H9 (cell line): ENCODE data around the gene SLC51B. TPM values are rescaled to one million over a fixed set of nuclear protein-coding genes. Genes with fewer than 3 reads are reported as not detected.

Experiments used
- DNase-seq: peaks from one replicate; pipeline ENCODE4 v3.0.0-alpha.2; 2017
- H2AFZ ChIP-seq: one replicate; pipeline ENCODE4 v1.6.1; 2013; ENCODE audit warnings: mild to moderate bottlenecking, low read length, control low read depth, moderate library complexity
- H2AK5ac ChIP-seq: 2 replicates; pipeline ENCODE4 v1.6.1; 2013; ENCODE audit warnings: low read length, control low read depth, mixed read lengths; ENCODE audit not compliant: insufficient read length
- H2BK120ac ChIP-seq: one replicate; pipeline ENCODE4 v1.6.1; 2013; ENCODE audit warnings: low read depth, mild to moderate bottlenecking, low read length, control low read depth, inconsistent platforms; ENCODE audit not compliant: poor library complexity, severe bottlenecking
- H2BK12ac ChIP-seq: 2 replicates; pipeline ENCODE4 v1.6.1; 2013; ENCODE audit warnings: low read length, control low read depth, mixed read lengths, low read depth; ENCODE audit not compliant: insufficient read length
- H2BK15ac ChIP-seq: 2 replicates; pipeline ENCODE4 v1.6.1; 2013; ENCODE audit warnings: low read depth, low read length, control low read depth
- H2BK20ac ChIP-seq: one replicate; pipeline ENCODE4 v1.6.1; 2013; ENCODE audit warnings: low read depth, mild to moderate bottlenecking, low read length, control low read depth, inconsistent platforms; ENCODE audit not compliant: poor library complexity, severe bottlenecking
- H2BK5ac ChIP-seq: 2 replicates; pipeline ENCODE4 v1.6.1; 2013; ENCODE audit warnings: low read length, control low read depth, mixed read lengths; ENCODE audit not compliant: insufficient read length
- H3K14ac ChIP-seq: 2 replicates; pipeline ENCODE4 v1.6.1; 2013; ENCODE audit warnings: low read length, control low read depth; ENCODE audit not compliant: insufficient read depth
- H3K18ac ChIP-seq: 2 replicates; pipeline ENCODE4 v1.6.1; 2013; ENCODE audit warnings: low read depth, mild to moderate bottlenecking, mixed read lengths, low read length, control low read depth; ENCODE audit not compliant: insufficient read length
- H3K23ac ChIP-seq: 2 replicates; pipeline ENCODE4 v1.6.1; 2013; ENCODE audit warnings: low read length, control low read depth, mixed read lengths, low read depth; ENCODE audit not compliant: insufficient read length
- H3K23me2 ChIP-seq: 2 replicates; pipeline ENCODE4 v1.6.1; 2013; ENCODE audit warnings: low read depth, mild to moderate bottlenecking, mixed read lengths, low read length, control low read depth; ENCODE audit not compliant: insufficient read length, poor library complexity, severe bottlenecking
- H3K27ac ChIP-seq: 2 replicates; pipeline ENCODE4 v1.5.1; 2013; ENCODE audit warnings: low read length, control low read depth, mixed read lengths, low read depth; ENCODE audit not compliant: insufficient read length
- H3K27me3 ChIP-seq: 2 replicates; pipeline ENCODE4 v1.6.1; 2013; ENCODE audit warnings: low read length, control low read depth, inconsistent platforms; ENCODE audit not compliant: insufficient read depth
- H3K4ac ChIP-seq: 2 replicates; pipeline ENCODE4 v1.6.1; 2013; ENCODE audit warnings: low read depth, mild to moderate bottlenecking, control low read depth, inconsistent platforms, low read length, moderate library complexity
- H3K4me1 ChIP-seq: 2 replicates; pipeline ENCODE4 v1.6.1; 2013; ENCODE audit warnings: low read length, control low read depth, inconsistent platforms; ENCODE audit not compliant: insufficient read depth
- H3K4me2 ChIP-seq: 2 replicates; pipeline ENCODE4 v1.6.1; 2013; ENCODE audit warnings: low read length, control low read depth, mixed read lengths; ENCODE audit not compliant: insufficient read length, insufficient read depth
- H3K56ac ChIP-seq: 2 replicates; pipeline ENCODE4 v1.6.1; 2013; ENCODE audit warnings: low read depth, mild to moderate bottlenecking, mixed read lengths, low read length, control low read depth; ENCODE audit not compliant: insufficient read length
- H3K79me1 ChIP-seq: 2 replicates; pipeline ENCODE4 v1.6.1; 2013; ENCODE audit warnings: low read depth, mild to moderate bottlenecking, moderate library complexity, low read length, control low read depth, inconsistent platforms; ENCODE audit not compliant: insufficient read depth, poor library complexity, severe bottlenecking
- H3K79me2 ChIP-seq: 2 replicates; pipeline ENCODE4 v1.6.1; 2013; ENCODE audit warnings: low read length, control low read depth, inconsistent platforms; ENCODE audit not compliant: insufficient read depth
- H3K9ac ChIP-seq: 2 replicates; pipeline ENCODE4 v1.6.1; 2013; ENCODE audit warnings: low read length, control low read depth, mixed read lengths; ENCODE audit not compliant: insufficient read length; ENCODE audit errors: extremely low read depth
- H3K9me3 ChIP-seq: one replicate; pipeline ENCODE4 v1.6.1; 2013; ENCODE audit warnings: low read depth, low read length, inconsistent platforms; ENCODE audit not compliant: control insufficient read depth
- H3T11ph ChIP-seq: one replicate; pipeline ENCODE4 v1.6.1; 2013; ENCODE audit warnings: mild to moderate bottlenecking, low read length, control low read depth, inconsistent platforms
- H4K20me1 ChIP-seq: one replicate; pipeline ENCODE4 v1.6.1; 2013; ENCODE audit not compliant: control insufficient read depth, insufficient read length, insufficient read depth
- H4K5ac ChIP-seq: 2 replicates; pipeline ENCODE4 v1.6.1; 2013; ENCODE audit warnings: low read depth, mild to moderate bottlenecking, mixed read lengths, low read length, control low read depth; ENCODE audit not compliant: insufficient read length
- H4K8ac ChIP-seq: replicated peaks from 2 replicates; pipeline ENCODE4 v1.6.1; 2013; ENCODE audit warnings: low read length, control low read depth, mixed read lengths, low read depth; ENCODE audit not compliant: insufficient read length
- H4K91ac ChIP-seq: 2 replicates; pipeline ENCODE4 v1.6.1; 2013; ENCODE audit warnings: low read depth, mild to moderate bottlenecking, moderate library complexity, mixed read lengths, low read length, control low read depth; ENCODE audit not compliant: insufficient read length
- H3K27ac Mint-ChIP-seq, 3 experiments: 2 replicates in 2 of 3; 3 replicates in 1 of 3; pipeline ENCODE4 v1.8.0; 2020 to 2021; ENCODE audit warnings: mixed read lengths in 3 of 3, mild to moderate bottlenecking in 1 of 3, moderate library complexity in 1 of 3
- H3K27me3 Mint-ChIP-seq: 2 replicates; pipeline ENCODE4 v1.8.0; 2021; ENCODE audit warnings: low read depth, mild to moderate bottlenecking, moderate library complexity, mixed read lengths
- H3K36me3 Mint-ChIP-seq, 3 experiments: 2 replicates in 2 of 3; 3 replicates in 1 of 3; pipeline ENCODE4 v1.8.0; 2020 to 2021; ENCODE audit warnings: low read depth in 3 of 3, mixed read lengths in 3 of 3; ENCODE audit not compliant: insufficient read depth in 1 of 3
- H3K4me1 Mint-ChIP-seq, 2 experiments: 2 replicates each; pipeline ENCODE4 v1.8.0; 2020; ENCODE audit warnings: mixed read lengths in 2 of 2
- H3K4me3 Mint-ChIP-seq, 2 experiments: 2 replicates in 1 of 2; 3 replicates in 1 of 2; pipeline ENCODE4 v1.8.0; 2020 to 2021; ENCODE audit warnings: mild to moderate bottlenecking in 2 of 2, mixed read lengths in 2 of 2, moderate library complexity in 1 of 2
- H3K9me3 Mint-ChIP-seq, 2 experiments: 2 replicates in 1 of 2; 3 replicates in 1 of 2; pipeline ENCODE4 v1.8.0; 2020; ENCODE audit warnings: mild to moderate bottlenecking in 2 of 2, mixed read lengths in 2 of 2, moderate library complexity in 1 of 2
- CTCF ChIP-seq: fragments of 200-600 bp; sonication (generic); conservative IDR thresholded peaks from 3 replicates; pipeline ENCODE4 v1.8.0; 2021; ENCODE audit warnings: antibody characterized with exemption, mild to moderate bottlenecking
- WGBS: extraction: QIAGEN DNeasy Blood & Tissue Kit; methylation state at CpG from one replicate; pipeline ENCODE4 v1.1.7; 2013; ENCODE audit warnings: missing lambda C conversion rate, low lambda C conversion rate, mixed read lengths; ENCODE audit not compliant: insufficient read length; ENCODE audit errors: extremely low coverage; 5-methylcytosine and 5-hydroxymethylcytosine counted together
- total RNA-seq: library from RNA; stranded (reverse); gene quantifications from 2 replicates; pipeline ENCODE4 v1.2.1, GENCODE V29; 2021

SLC51B gene
- total RNA-seq, 1 experiment from 2014 or later, result not detected

DNA sequence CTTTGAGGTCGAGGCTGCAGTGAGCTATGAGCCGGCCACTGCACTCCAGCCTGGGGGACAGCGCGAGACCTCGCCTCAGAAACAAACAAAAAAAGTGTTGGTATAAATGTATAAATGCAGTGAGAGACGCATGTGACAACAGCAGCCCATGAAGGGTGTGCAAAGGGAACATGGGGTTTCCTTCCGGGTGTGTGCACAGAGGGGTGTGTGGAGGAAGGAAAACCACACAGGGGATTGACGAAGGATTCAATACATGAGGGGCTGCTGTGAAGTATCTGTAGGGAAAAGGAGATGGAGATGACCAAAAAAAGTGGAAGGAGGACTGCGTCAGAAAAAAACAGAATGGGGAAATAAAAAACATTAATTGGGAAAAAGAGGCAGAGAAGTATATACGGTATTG lies 16.8 kb upstream of the SLC51B start:
- no peak overlapping the region for H2AFZ ChIP-seq
- Mint-ChIP-seq H3K27me3 (peaks cover 8% of the 10 kb centered on the region; the same call in 1 of the 2 replicates), H3K27ac (peak overlapping the region in 2 of 3 experiments; percentile 3 to 44; a peak in 3 of 7 replicates), H3K4me3 (peak overlapping the region; percentile 71 to 83), H3K36me3 (peaks cover 2 to 29% (median 28%) of the 10 kb centered on the region in 3 experiments; a peak in 5 of 7 replicates), H3K9me3 (no peaks in the 10 kb centered on the region), H3K4me1 (peaks cover 16% of the 10 kb centered on the region in 2 experiments)
- H2BK15ac ChIP-seq, result no peak overlapping the region
- no peak overlapping the region for H3K27ac ChIP-seq
- no peak overlapping the region for H4K5ac ChIP-seq
- H4K20me1 ChIP-seq, result no peaks in the 10 kb centered on the region
- H3K27me3 ChIP-seq, result no peaks in the 10 kb centered on the region
- no peak overlapping the region for H3K23ac ChIP-seq
- H3K18ac ChIP-seq, result no peak overlapping the region
- no peak for DNase-seq
- peak overlapping the region; percentile 83 for H3K4me2 ChIP-seq
- no peak overlapping the region for H3K56ac ChIP-seq
- H3K4me1 ChIP-seq, result no peaks in the 10 kb centered on the region; the same call in 1 of the 2 replicates
- H2BK120ac ChIP-seq, result no peak overlapping the region
- H2BK12ac ChIP-seq, result no peak overlapping the region
- H2AK5ac ChIP-seq, result no peak overlapping the region
- H3K4ac ChIP-seq, result no peak overlapping the region
- H3K79me1 ChIP-seq, result no peaks in the 10 kb centered on the region
- no peaks in the 10 kb centered on the region for H3K23me2 ChIP-seq
- no peak overlapping the region for H4K8ac ChIP-seq
- TF ChIP-seq CTCF, result no peak
- WGBS, result no CpG with 5 or more reads among the region's 10 CpGs
- no peak overlapping the region for H3T11ph ChIP-seq
- no peak overlapping the region for H4K91ac ChIP-seq
- H3K79me2 ChIP-seq, result no peaks in the 10 kb centered on the region
- no peak overlapping the region for H2BK5ac ChIP-seq
- no peak overlapping the region for H2BK20ac ChIP-seq
- no peaks in the 10 kb centered on the region for H3K9me3 ChIP-seq
- no peak overlapping the region for H3K9ac ChIP-seq
- no peak overlapping the region for H3K14ac ChIP-seq
